ENCODE measurements around the gene ZNF501. TPM values are rescaled to one million over a fixed set of nuclear protein-coding genes. Genes with fewer than 3 reads are reported as not detected.

The ZNF501 gene
- total and polyA plus RNA-seq, 2 of the 13 experiments (the other 11 are each of a cell fraction or from before 2014, with no cell fraction given): 2.4 to 2.8 TPM

- H3K4me2 ChIP-seq (ENCODE audit: low read depth, low read length): peak overlapping the region; percentile 80
- intact Hi-C loops (cut with micrococcal nuclease; ENCODE audit: unreplicated experiment): loop anchor here (2.0 to 10.0 kb wide), 2 partner anchors 32 to 226 kb away; partner anchors contain the start of gene ZNF501
- no peak for DNase-seq (ENCODE audit: low spot score)
- peak overlapping the region; percentile 61 to 94 (median 88) for H3K4me3 ChIP-seq (replicated peaks in 1 of 3; ENCODE audit: insufficient read depth in 1 of 3, low read depth in 2 of 3, low read length in 3 of 3)
- 0% methylated on average over 8 of the region's 15 CpGs for WGBS (ENCODE audit: low lambda C conversion rate)
- peak overlapping the region; percentile 79 for H3K27ac ChIP-seq (ENCODE audit: extremely low read length, insufficient read depth, low read length)
- TF ChIP-seq ZSCAN20 (CRISPR knock-in tag; IDR thresholded peaks at IDR 0.05; ENCODE audit: borderline replicate concordance) (no peak), ZZZ3 (CRISPR knock-in tag; IDR thresholded peaks at IDR 0.05; ENCODE audit: borderline replicate concordance) (0 out of 2 replicates have a peak, but pooled peaks have one; percentile 14), KDM3A (CRISPR knock-in tag; IDR thresholded peaks at IDR 0.05; ENCODE audit: low read depth) (no peak), ZNF354B (CRISPR knock-in tag; IDR thresholded peaks at IDR 0.05) (0 out of 2 replicates have a peak, but pooled peaks have one; percentile 5), ZNF850 (CRISPR knock-in tag; conservative IDR thresholded peaks at IDR 0.05) (0 out of 2 replicates have a peak, but pooled peaks have one; percentile 50), ZNF317 (CRISPR knock-in tag; IDR thresholded peaks at IDR 0.05) (peak; percentile 29; the same call in 1 of the 2 replicates)
- peaks cover 50% of the 10 kb centered on the region for H3K79me2 ChIP-seq (ENCODE audit: insufficient read depth, low read length)
- ChIA-PET CTCF (ENCODE audit: low intra/inter-chr PET ratio, low total read pairs) (no interaction called here), POLR2A (interaction anchor here (1.0 to 2.9 kb wide), 2 partner anchors 31 to 423 kb away, joined by 3 to 26 read pairs; partner anchors contain the start of gene ZNF501)
- H3K36me3 ChIP-seq (replicated peaks in 1 of 2; ENCODE audit: control insufficient read depth in 1 of 2, insufficient read depth in 2 of 2, low read length in 2 of 2): peaks cover 1 to 18% of the 10 kb centered on the region in 2 experiments; a peak in 4 of 5 replicates
- TSS peak; percentile 72 for BruUV-seq (replicated peaks)
- no peaks in the 10 kb centered on the region; a peak in 2 of 5 replicates for H3K27me3 ChIP-seq (ENCODE audit: control insufficient read depth in 1 of 2, insufficient read depth in 2 of 2, low read length in 2 of 2)
- peak overlapping the region; percentile 98 for H3K9ac ChIP-seq (ENCODE audit: insufficient read depth, low read depth, low read length)
- no peaks in the 10 kb centered on the region for H4K20me1 ChIP-seq (ENCODE audit: insufficient read depth, low read length)
- FAIRE-seq: no peak
- in situ Hi-C loops (cut with HindIII; ENCODE audit: extremely low pct_ligation_motif_present, low pct_unique_long_range_greater_than_20kb): no loop called here
- H3K4me1 ChIP-seq (ENCODE audit: insufficient read depth, low read length): peaks cover 40% of the 10 kb centered on the region
- ATAC-seq: peak; percentile 8; the same call in 2 of the 3 replicates
- peak overlapping the region; percentile 69 for H2AFZ ChIP-seq (ENCODE audit: low read length)
- H3K9me3 ChIP-seq (ENCODE audit: low read length): no peaks in the 10 kb centered on the region
These were observed 31.6 kb downstream of the ZNF501 start for GRCh38 chr3:44761101-44761423.

- intact Hi-C loops (cut with micrococcal nuclease; ENCODE audit: unreplicated experiment): loop anchor here (2.0 to 10.0 kb wide), 2 partner anchors 33 to 227 kb away; partner anchors contain the start of gene ZNF501
- Histone ChIP-seq H3K27me3 (ENCODE audit: control insufficient read depth in 1 of 2, insufficient read depth in 2 of 2, low read length in 2 of 2) (no peaks in the 10 kb centered on the region; a peak in 2 of 5 replicates), H3K9ac (ENCODE audit: insufficient read depth, low read depth, low read length) (peak within 1 kb of the TSS; percentile 98), H3K79me2 (ENCODE audit: insufficient read depth, low read length) (peaks cover 55% of the 10 kb centered on the region), H4K20me1 (ENCODE audit: insufficient read depth, low read length) (no peaks in the 10 kb centered on the region), H2AFZ (ENCODE audit: low read length) (peak within 1 kb of the TSS; percentile 89), H3K36me3 (replicated peaks in 1 of 2; ENCODE audit: control insufficient read depth in 1 of 2, insufficient read depth in 2 of 2, low read length in 2 of 2) (peaks cover 1 to 14% of the 10 kb centered on the region in 2 experiments; a peak in 4 of 5 replicates), H3K9me3 (ENCODE audit: low read length) (no peaks in the 10 kb centered on the region), H3K4me3 (replicated peaks in 1 of 3; ENCODE audit: insufficient read depth in 1 of 3, low read depth in 2 of 3, low read length in 3 of 3) (peak within 1 kb of the TSS; percentile 61 to 94 (median 88)), H3K4me1 (ENCODE audit: insufficient read depth, low read length) (peaks cover 40% of the 10 kb centered on the region), H3K4me2 (ENCODE audit: low read depth, low read length) (peak within 1 kb of the TSS; percentile 80), H3K27ac (ENCODE audit: extremely low read length, insufficient read depth, low read length) (peak within 1 kb of the TSS; percentile 79)
- CTCF ChIA-PET (ENCODE audit: low intra/inter-chr PET ratio, low total read pairs): no interaction called here
- ATAC-seq (peak; percentile 90), FAIRE-seq (peak; percentile 66), DNase-seq (ENCODE audit: low spot score) (peak; percentile 89)
- in situ Hi-C loops (cut with HindIII; ENCODE audit: extremely low pct_ligation_motif_present, low pct_unique_long_range_greater_than_20kb): no loop called here
- 0% methylated on average over 11 of the region's 64 CpGs for WGBS (ENCODE audit: low lambda C conversion rate)
- POLR2A ChIA-PET: interaction anchor here (0.6 to 2.9 kb wide), 3 partner anchors 32 to 1768 kb away, joined by 3 to 26 read pairs (median 4); partner anchors contain the start of gene ZNF501
- BruUV-seq (replicated peaks): no TSS peak
- TF ChIP-seq ZUFSP (CRISPR knock-in tag; IDR thresholded peaks at IDR 0.05; ENCODE audit: borderline replicate concordance) (no peak), BRD4 (CRISPR knock-in tag; IDR thresholded peaks at IDR 0.05) (peak; percentile 20; the same call in 1 of the 2 replicates), ARID4A (CRISPR knock-in tag; IDR thresholded peaks at IDR 0.05; ENCODE audit: borderline replicate concordance) (peak; percentile 100), AKAP8 (CRISPR knock-in tag; IDR thresholded peaks at IDR 0.05) (peak; percentile 65; the same call in 1 of the 2 replicates)
These were observed 32.2 kb downstream of the ZNF501 start, which contains the start of the genes KIAA1143 and KIF15 for GRCh38 chr3:44761424-44762169. TSS of gene KIAA1143 (minus strand) at chr3:44761619. CDS start at chr3:44761602, 17 bp downstream. TSS of gene KIF15 (plus strand) at chr3:44761794. CDS start at chr3:44761866, 72 bp downstream.

All from HepG2 (cell line).